Gastroesophageal sphincter (tissue), 3 donors: ENCODE results near the gene CIRBP.

Experiments
- EP300 ChIP-seq: sonication (generic); formaldehyde crosslinking; IDR thresholded peaks from one replicate; pipeline ENCODE4 v1.6.1; 2017; ENCODE audit warnings: antibody characterized with exemption, mild to moderate bottlenecking
- TF ChIP-seq, protein P1 (sequence below), 4 experiments: fragments of 200-600 bp in 2 of 4; fragments of 450-650 bp in 2 of 4; sonication (generic) in 1 of 4; IDR thresholded peaks; one replicate each; pipeline ENCODE4 v1.5.1; 2017 to 2019; ENCODE audit warnings: antibody characterized with exemption in 4 of 4, mild to moderate bottlenecking in 2 of 4, moderate library complexity in 2 of 4

DNA sequence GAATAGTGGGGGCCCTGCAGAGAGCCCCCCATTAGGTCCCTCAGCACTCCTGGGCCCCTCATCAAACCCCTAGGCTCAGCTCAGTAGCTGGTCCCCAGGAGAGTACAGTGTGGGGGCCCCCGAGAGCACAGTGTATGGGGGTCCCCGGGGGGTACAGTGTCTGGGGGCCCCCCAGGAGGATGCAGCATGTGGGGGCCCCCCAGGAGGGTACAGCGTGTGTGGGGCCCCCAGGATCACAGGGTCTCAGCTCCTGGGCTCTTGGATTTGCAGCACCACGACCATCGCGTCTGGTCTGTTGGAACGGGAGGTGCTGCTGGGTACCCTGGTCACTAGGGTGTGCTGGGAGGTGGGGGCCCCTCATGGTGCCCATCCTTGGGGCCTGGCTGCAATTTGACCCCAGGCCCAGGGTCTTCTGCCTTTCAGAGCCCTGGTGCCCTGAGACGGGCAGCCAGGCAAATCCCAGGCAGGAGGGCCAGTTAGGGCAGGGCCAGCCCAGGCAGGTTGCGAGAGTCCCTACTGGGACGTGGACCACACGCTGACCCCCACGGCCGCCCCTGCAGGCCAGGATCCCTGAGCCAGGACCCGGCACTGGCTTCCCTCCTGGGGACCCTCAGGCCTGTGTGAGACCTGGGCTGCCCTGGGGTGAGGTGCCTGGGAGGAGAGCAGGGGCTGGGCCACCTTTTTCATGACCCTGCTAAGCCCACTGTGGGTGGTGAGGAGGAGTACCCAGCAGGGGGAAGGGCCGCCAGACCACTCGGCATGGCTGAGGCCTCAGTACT lies 44.9 kb upstream of the CIRBP start:
- TF ChIP-seq EP300, result no peak
- TF ChIP-seq, protein P1, sequence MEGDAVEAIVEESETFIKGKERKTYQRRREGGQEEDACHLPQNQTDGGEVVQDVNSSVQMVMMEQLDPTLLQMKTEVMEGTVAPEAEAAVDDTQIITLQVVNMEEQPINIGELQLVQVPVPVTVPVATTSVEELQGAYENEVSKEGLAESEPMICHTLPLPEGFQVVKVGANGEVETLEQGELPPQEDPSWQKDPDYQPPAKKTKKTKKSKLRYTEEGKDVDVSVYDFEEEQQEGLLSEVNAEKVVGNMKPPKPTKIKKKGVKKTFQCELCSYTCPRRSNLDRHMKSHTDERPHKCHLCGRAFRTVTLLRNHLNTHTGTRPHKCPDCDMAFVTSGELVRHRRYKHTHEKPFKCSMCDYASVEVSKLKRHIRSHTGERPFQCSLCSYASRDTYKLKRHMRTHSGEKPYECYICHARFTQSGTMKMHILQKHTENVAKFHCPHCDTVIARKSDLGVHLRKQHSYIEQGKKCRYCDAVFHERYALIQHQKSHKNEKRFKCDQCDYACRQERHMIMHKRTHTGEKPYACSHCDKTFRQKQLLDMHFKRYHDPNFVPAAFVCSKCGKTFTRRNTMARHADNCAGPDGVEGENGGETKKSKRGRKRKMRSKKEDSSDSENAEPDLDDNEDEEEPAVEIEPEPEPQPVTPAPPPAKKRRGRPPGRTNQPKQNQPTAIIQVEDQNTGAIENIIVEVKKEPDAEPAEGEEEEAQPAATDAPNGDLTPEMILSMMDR (IDR thresholded peaks at IDR 0.05), result no peak
